Trophoblast cell (in vitro differentiated cells and primary cell): ENCODE data around the gene REG3G.

Experiments
- DNase-seq, 2 donors: peaks; one replicate each; pipeline ENCODE4 v3.0.0-alpha.2; 2016
- H2AFZ ChIP-seq: 2 replicates; pipeline ENCODE4 v1.6.1; 2013; ENCODE audit warnings: low read length, moderate library complexity, mild to moderate bottlenecking; ENCODE audit not compliant: insufficient read depth, poor library complexity
- H2AK5ac ChIP-seq: 2 replicates; pipeline ENCODE4 v1.6.1; 2013; ENCODE audit warnings: mild to moderate bottlenecking, low read length
- H2BK120ac ChIP-seq: 2 replicates; pipeline ENCODE4 v1.6.1; 2013; ENCODE audit warnings: low read length, mild to moderate bottlenecking, moderate library complexity; ENCODE audit not compliant: insufficient read depth, poor library complexity
- H2BK12ac ChIP-seq: 2 replicates; pipeline ENCODE4 v1.6.1; 2013; ENCODE audit warnings: mild to moderate bottlenecking, low read length, moderate library complexity
- H2BK5ac ChIP-seq: 2 replicates; pipeline ENCODE4 v1.6.1; 2013; ENCODE audit warnings: low read length, low read depth, moderate library complexity, mild to moderate bottlenecking; ENCODE audit not compliant: poor library complexity
- H3K14ac ChIP-seq: 2 replicates; pipeline ENCODE4 v1.6.1; 2013; ENCODE audit warnings: mild to moderate bottlenecking, low read length
- H3K18ac ChIP-seq: 2 replicates; pipeline ENCODE4 v1.6.1; 2013; ENCODE audit warnings: mild to moderate bottlenecking, low read length
- H3K23ac ChIP-seq: 2 replicates; pipeline ENCODE4 v1.6.1; 2013; ENCODE audit warnings: low read length
- H3K27ac ChIP-seq: 2 replicates; pipeline ENCODE4 v1.5.1; 2013; ENCODE audit warnings: low read depth, mild to moderate bottlenecking, inconsistent platforms, low read length, moderate library complexity
- H3K27me3 ChIP-seq: 2 replicates; pipeline ENCODE4 v1.6.1; 2013; ENCODE audit warnings: inconsistent platforms, mild to moderate bottlenecking, low read length, moderate library complexity; ENCODE audit not compliant: insufficient read depth
- H3K36me3 ChIP-seq, 2 experiments: 1 replicate in 1 of 2; 2 replicates in 1 of 2; pipeline ENCODE4 v1.6.1; 2013; ENCODE audit warnings: low read length in 2 of 2, mild to moderate bottlenecking in 2 of 2, moderate library complexity in 1 of 2; ENCODE audit not compliant: insufficient read depth in 2 of 2, control insufficient read depth in 1 of 2
- H3K4ac ChIP-seq: 2 replicates; pipeline ENCODE4 v1.6.1; 2013; ENCODE audit warnings: low read depth, mild to moderate bottlenecking, low read length, moderate library complexity
- H3K4me1 ChIP-seq, 2 experiments: 1 replicate in 1 of 2; 2 replicates in 1 of 2; pipeline ENCODE4 v1.6.1; 2013; ENCODE audit warnings: low read length in 2 of 2, mild to moderate bottlenecking in 2 of 2, moderate library complexity in 1 of 2; ENCODE audit not compliant: insufficient read depth in 2 of 2, control insufficient read depth in 1 of 2
- H3K4me2 ChIP-seq: 2 replicates; pipeline ENCODE4 v1.6.1; 2013; ENCODE audit warnings: inconsistent platforms, mild to moderate bottlenecking, low read length, moderate library complexity
- H3K4me3 ChIP-seq: 2 replicates; pipeline ENCODE4 v1.5.1; 2013; ENCODE audit warnings: mild to moderate bottlenecking, low read depth, low read length, inconsistent platforms
- H3K79me1 ChIP-seq: one replicate; pipeline ENCODE4 v1.6.1; 2013; ENCODE audit warnings: low read length
- H3K79me2 ChIP-seq: 2 replicates; pipeline ENCODE4 v1.6.1; 2013; ENCODE audit warnings: low read length, mild to moderate bottlenecking; ENCODE audit not compliant: control insufficient read depth, insufficient read depth, poor library complexity
- H3K9ac ChIP-seq: 2 replicates; pipeline ENCODE4 v1.6.1; 2013; ENCODE audit warnings: mild to moderate bottlenecking, low read length
- H3K9me3 ChIP-seq: 2 replicates; pipeline ENCODE4 v1.6.1; 2013; ENCODE audit warnings: low read depth, mild to moderate bottlenecking, control low read depth, inconsistent platforms, low read length; ENCODE audit not compliant: insufficient read depth
- H4K12ac ChIP-seq: 2 replicates; pipeline ENCODE4 v1.6.1; 2013; ENCODE audit warnings: low read depth, mild to moderate bottlenecking, low read length, moderate library complexity
- H4K8ac ChIP-seq: 2 replicates; pipeline ENCODE4 v1.6.1; 2013; ENCODE audit warnings: low read depth, mild to moderate bottlenecking, low read length, moderate library complexity
- H4K91ac ChIP-seq: one replicate; pipeline ENCODE4 v1.6.1; 2013; ENCODE audit warnings: low read depth, mild to moderate bottlenecking, low read length, moderate library complexity
- WGBS: extraction: QIAGEN DNeasy Blood & Tissue Kit; methylation state at CpG from one replicate; pipeline ENCODE4 v1.1.7; 2013; ENCODE audit warnings: missing lambda C conversion rate; ENCODE audit not compliant: insufficient read length, insufficient coverage; ENCODE audit errors: extremely low coverage; 5-methylcytosine and 5-hydroxymethylcytosine counted together

Gene REG3G

GRCh38 chr2:78993518-78994148 lies 31.9 kb upstream of the REG3G start:
- H3K4ac ChIP-seq = no peak overlapping the region
- no peak overlapping the region for H3K23ac ChIP-seq
- H4K91ac ChIP-seq = no peak overlapping the region
- H2AK5ac ChIP-seq = no peak overlapping the region
- H3K9ac ChIP-seq = no peak overlapping the region
- H4K12ac ChIP-seq = no peak overlapping the region
- H3K4me1 ChIP-seq = peaks cover 0 to 8% of the 10 kb centered on the region in 2 experiments
- H2BK120ac ChIP-seq = no peak overlapping the region
- H3K4me3 ChIP-seq = no peak overlapping the region
- no peaks in the 10 kb centered on the region for H3K79me2 ChIP-seq
- DNase-seq = no peak
- H3K27ac ChIP-seq = no peak overlapping the region
- H3K79me1 ChIP-seq = no peaks in the 10 kb centered on the region
- no peak overlapping the region for H3K18ac ChIP-seq
- no peaks in the 10 kb centered on the region for H3K36me3 ChIP-seq
- H4K8ac ChIP-seq = no peak overlapping the region
- peaks cover 5% of the 10 kb centered on the region for H3K9me3 ChIP-seq
- H2AFZ ChIP-seq = no peak overlapping the region
- no peak overlapping the region for H2BK5ac ChIP-seq
- peaks cover 19% of the 10 kb centered on the region for H3K27me3 ChIP-seq
- H2BK12ac ChIP-seq = no peak overlapping the region
- H3K14ac ChIP-seq = no peak overlapping the region
- peak overlapping the region; percentile 82 for H3K4me2 ChIP-seq
- no CpG with 5 or more reads among the region's 25 CpGs for WGBS

GRCh38 chr2:78994789-78995188 lies 30.7 kb upstream of the REG3G start:
- H3K4me1 ChIP-seq = peaks cover 0 to 8% of the 10 kb centered on the region in 2 experiments
- H3K27me3 ChIP-seq = peaks cover 19% of the 10 kb centered on the region
- no peaks in the 10 kb centered on the region for H3K79me2 ChIP-seq
- no peak overlapping the region for H4K12ac ChIP-seq
- H3K9ac ChIP-seq = no peak overlapping the region
- no peak overlapping the region for H3K4ac ChIP-seq
- H3K27ac ChIP-seq = no peak overlapping the region
- DNase-seq = no peak
- H3K4me3 ChIP-seq = no peak overlapping the region
- H2BK12ac ChIP-seq = no peak overlapping the region
- no peaks in the 10 kb centered on the region for H3K79me1 ChIP-seq
- no peaks in the 10 kb centered on the region for H3K36me3 ChIP-seq
- no peak overlapping the region for H3K14ac ChIP-seq
- no peak overlapping the region for H3K23ac ChIP-seq
- no peak overlapping the region for H3K18ac ChIP-seq
- no peak overlapping the region for H2BK120ac ChIP-seq
- no peak overlapping the region for H3K4me2 ChIP-seq
- H4K91ac ChIP-seq = no peak overlapping the region
- H2AK5ac ChIP-seq = no peak overlapping the region
- no peak overlapping the region for H4K8ac ChIP-seq
- H3K9me3 ChIP-seq = peaks cover 5% of the 10 kb centered on the region
- H2AFZ ChIP-seq = no peak overlapping the region
- H2BK5ac ChIP-seq = no peak overlapping the region
- WGBS = no CpG with 5 or more reads among the region's 1 CpG

- Histone ChIP-seq H3K4me1 (no peaks in the 10 kb centered on the region), H4K91ac (no peak overlapping the region), H4K12ac (no peak overlapping the region), H3K79me2 (no peaks in the 10 kb centered on the region), H3K79me1 (no peaks in the 10 kb centered on the region), H4K8ac (no peak overlapping the region), H3K23ac (no peak overlapping the region), H3K4me3 (no peak overlapping the region), H3K27ac (no peak overlapping the region), H2BK5ac (no peak overlapping the region), H2AFZ (no peak overlapping the region), H3K9ac (no peak overlapping the region), H3K36me3 (no peaks in the 10 kb centered on the region), H2BK120ac (no peak overlapping the region), H3K14ac (no peak overlapping the region), H2BK12ac (no peak overlapping the region), H3K4ac (no peak overlapping the region), H3K9me3 (no peaks in the 10 kb centered on the region), H3K18ac (no peak overlapping the region), H2AK5ac (no peak overlapping the region), H3K4me2 (no peak overlapping the region), H3K27me3 (peaks cover 4% of the 10 kb centered on the region)
- DNase-seq = peak in 1 of 2 donors; percentile 51
- no CpG with 5 or more reads among the region's 3 CpGs for WGBS
Measured at GRCh38 chr2:78999406-78999805, 26.1 kb upstream of the REG3G start.

- H3K4me1 ChIP-seq = peaks cover 0 to 5% of the 10 kb centered on the region in 2 experiments
Measured at GRCh38 chr2:79000008-79000576, 25.4 kb upstream of the REG3G start.

More at GRCh38 chr2:79000008-79000576, 25.4 kb upstream of the REG3G start:
- H3K9ac ChIP-seq = no peak overlapping the region
- H2BK5ac ChIP-seq = no peak overlapping the region
- H2AK5ac ChIP-seq = no peak overlapping the region
- H3K14ac ChIP-seq = no peak overlapping the region
- H4K12ac ChIP-seq = no peak overlapping the region
- H3K79me1 ChIP-seq = no peaks in the 10 kb centered on the region
- H3K23ac ChIP-seq = no peak overlapping the region
- H4K91ac ChIP-seq = no peak overlapping the region
- no peak overlapping the region for H3K18ac ChIP-seq
- no peaks in the 10 kb centered on the region for H3K9me3 ChIP-seq
- no peak overlapping the region for H4K8ac ChIP-seq
- H3K27me3 ChIP-seq = no peaks in the 10 kb centered on the region
- no peak overlapping the region for H3K4me2 ChIP-seq
- no peak for DNase-seq
- no peak overlapping the region for H3K27ac ChIP-seq
- no CpG with 5 or more reads among the region's 4 CpGs for WGBS
- H3K79me2 ChIP-seq = no peaks in the 10 kb centered on the region
- H2BK12ac ChIP-seq = no peak overlapping the region
- H2BK120ac ChIP-seq = no peak overlapping the region
- no peak overlapping the region for H3K4ac ChIP-seq
- H2AFZ ChIP-seq = no peak overlapping the region
- no peaks in the 10 kb centered on the region for H3K36me3 ChIP-seq
- no peak overlapping the region for H3K4me3 ChIP-seq
